Activated effector memory CD4-positive, alpha-beta T cell treated with anti-CD3 and anti-CD28 coated beads, Interleukin-2, amount 50 U/mL, for 16 hours (primary cell): Measurements from ENCODE around the gene LSM14A.
A peak's percentile ranks its signal among the peaks of the same experiment; 100 is the strongest.

ENCODE experiments used
- DNase-seq: peaks from one replicate; pipeline ENCODE4 v3.0.0-alpha.2; 2020

LSM14A gene

GRCh38 chr19:34259367-34260095, 87.2 kb downstream of the LSM14A start:
- no peak for DNase-seq

- no peak for DNase-seq
Measured at GRCh38 chr19:34260771-34261173, 88.5 kb downstream of the LSM14A start.

- DNase-seq, result no peak
Measured at GRCh38 chr19:34261334-34262109, 89.2 kb downstream of the LSM14A start.

GRCh38 chr19:34263745-34264237, 91.5 kb downstream of the LSM14A start:
- DNase-seq, result no peak

GRCh38 chr19:34265221-34265650, 92.9 kb downstream of the LSM14A start:
- no peak for DNase-seq

GRCh38 chr19:34269081-34269480, 96.8 kb downstream of the LSM14A start:
- peak; percentile 68 for DNase-seq

- DNase-seq, result no peak
Measured at GRCh38 chr19:34269489-34269888, 97.2 kb downstream of the LSM14A start.

- peak; percentile 88 for DNase-seq
Measured at GRCh38 chr19:34269968-34270621, 97.8 kb downstream of the LSM14A start.

- DNase-seq, result no peak
Measured at GRCh38 chr19:34273121-34273520, 100.8 kb downstream of the LSM14A start.

- no peak for DNase-seq
Measured at GRCh38 chr19:34274284-34274826, 102.1 kb downstream of the LSM14A start.

- DNase-seq, result no peak
Measured at GRCh38 chr19:34274827-34275625, 102.7 kb downstream of the LSM14A start.

GRCh38 chr19:34275705-34276104, 103.4 kb downstream of the LSM14A start:
- no peak for DNase-seq

- no peak for DNase-seq
Measured at GRCh38 chr19:34276614-34277013, 104.3 kb downstream of the LSM14A start.

- DNase-seq, result no peak
Measured at GRCh38 chr19:34277244-34277643, 104.9 kb downstream of the LSM14A start.

- no peak for DNase-seq
Measured at GRCh38 chr19:34278783-34279182, 106.5 kb downstream of the LSM14A start.
